ENCODE measurements around the gene CAMKK1. TPM values are rescaled to one million over a fixed set of nuclear protein-coding genes. Genes with fewer than 3 reads are reported as not detected.

The CAMKK1 gene
- total RNA-seq, 1 experiment from 2014 or later = 9.6 TPM

DNA sequence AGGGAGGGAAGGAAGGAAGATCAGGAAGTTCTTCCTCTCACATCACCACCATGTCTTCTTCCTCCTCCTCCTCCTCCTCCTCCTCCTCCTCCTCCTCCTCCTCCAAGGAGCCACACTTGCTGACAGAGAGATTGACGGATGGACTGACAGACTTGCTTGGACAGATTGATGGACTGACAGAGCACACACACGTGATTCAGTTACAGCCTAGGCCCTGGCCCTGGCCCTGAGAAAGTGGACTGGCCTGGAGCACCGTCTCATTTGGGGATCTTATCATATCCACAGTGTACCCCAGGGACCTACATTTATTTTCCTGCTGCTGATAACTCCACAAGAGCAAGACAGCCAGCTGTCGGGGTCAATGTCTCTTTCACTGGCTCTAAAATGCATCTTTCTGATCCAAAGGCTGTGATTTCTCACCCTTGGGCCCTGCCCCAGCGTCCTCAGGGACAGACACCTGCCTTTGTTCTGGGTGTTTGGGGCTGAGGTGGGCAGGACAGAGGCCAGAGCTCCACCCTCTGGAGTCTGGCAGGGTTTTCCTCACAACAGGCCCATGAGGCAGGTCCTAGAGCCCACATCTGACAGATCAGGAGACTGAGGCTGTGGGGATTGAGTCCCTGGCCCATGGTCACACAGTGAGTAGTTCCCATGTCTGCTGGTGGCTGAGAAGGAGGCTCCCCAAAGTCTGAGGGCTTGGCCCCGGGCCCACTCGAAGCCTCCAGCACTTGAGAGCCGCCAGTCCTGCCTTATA is 25.7 kb upstream of the CAMKK1 start:
- DNase-seq (ENCODE audit: low read depth) = no peak

DNA sequence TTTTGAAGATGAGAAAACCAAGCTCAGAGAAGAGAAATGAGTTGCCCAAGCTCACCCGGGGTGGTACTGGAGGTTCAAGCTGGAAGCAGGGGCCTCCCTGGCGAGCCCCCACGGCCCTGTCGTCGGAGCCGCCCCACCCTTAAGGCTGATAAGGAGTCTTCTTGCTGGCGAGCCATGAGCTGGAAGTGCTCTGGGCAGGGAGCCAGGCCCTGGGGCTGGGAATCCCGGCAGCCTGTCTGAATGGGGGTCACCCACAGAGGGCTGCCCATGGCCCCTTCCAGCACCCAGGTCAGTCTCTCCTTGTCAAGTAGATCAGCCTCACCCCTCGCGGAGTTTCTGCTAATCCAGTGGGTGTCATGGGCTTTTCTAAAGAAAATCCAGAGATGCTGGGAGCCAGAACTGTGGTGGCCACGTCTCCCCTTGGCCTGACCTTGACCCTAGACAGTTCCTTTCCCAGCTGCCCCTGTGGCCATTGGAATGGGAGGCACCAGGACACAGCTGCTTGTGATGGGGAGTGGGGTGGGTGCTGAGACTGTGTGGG is 24.6 kb upstream of the CAMKK1 start:
- peak; percentile 59 for DNase-seq (ENCODE audit: low read depth)

DNA sequence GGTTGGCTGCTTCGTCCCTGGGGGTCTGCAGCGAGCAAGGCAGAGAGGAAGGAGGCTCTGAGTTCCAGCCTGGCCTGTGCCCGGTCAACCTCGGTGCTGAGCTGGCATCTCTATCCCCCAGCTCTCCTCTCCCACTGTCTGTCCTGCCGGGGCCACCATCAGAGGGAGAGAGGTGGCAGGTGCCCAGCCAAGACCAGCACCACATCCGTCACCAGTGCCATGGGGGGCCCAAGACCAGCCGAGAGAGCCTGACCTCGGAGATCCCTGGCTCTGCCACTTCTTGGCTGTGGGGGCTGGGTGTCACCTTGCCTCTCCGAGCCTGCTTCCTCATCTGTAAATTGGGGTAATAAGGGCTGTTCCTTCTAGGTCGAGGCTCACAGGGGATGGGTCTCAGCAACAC is 24.0 kb upstream of the CAMKK1 start:
- DNase-seq (ENCODE audit: low read depth) = no peak

DNA sequence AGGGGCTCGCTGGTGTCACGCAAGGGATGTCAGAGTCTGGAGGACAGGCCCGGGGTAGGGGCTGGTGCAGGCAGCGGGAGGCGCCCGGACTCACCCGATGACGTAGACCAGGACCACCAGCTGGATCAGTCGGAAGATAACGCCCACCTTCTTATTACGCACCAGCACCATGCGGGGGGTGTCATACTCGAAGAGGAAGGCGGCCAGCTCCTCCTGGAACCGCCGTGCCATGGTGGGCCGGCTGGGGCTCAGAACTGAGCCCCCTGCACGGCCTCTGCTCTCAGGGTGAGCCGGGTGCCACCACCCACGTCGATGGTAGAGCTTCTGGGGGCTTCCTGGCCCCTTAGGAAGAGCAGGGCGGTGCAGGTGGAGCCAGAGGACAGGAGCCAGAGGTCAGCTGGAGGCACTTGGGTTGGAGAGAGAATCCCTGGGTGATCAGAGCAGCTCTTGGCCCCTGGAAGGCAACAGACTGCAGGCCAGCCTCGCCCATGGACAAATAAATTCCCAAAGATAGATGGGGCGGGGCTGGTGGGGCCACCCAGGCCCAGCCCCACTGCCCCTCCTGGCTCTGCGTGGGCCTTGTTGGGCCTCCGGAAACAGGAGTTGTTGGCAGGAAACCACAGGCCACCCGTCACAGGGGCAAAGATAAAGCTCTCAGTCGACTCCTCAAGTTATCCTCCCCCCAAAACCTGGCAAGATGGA is 23.3 kb upstream of the CAMKK1 start, which contains the start of gene P2RX1:
Gene P2RX1 (minus strand): TSS at position 471 of the 702 bp plus-strand sequence. CDS start 240 bp downstream, at position 231.
- peak; percentile 60 for DNase-seq (ENCODE audit: low read depth)

DNA sequence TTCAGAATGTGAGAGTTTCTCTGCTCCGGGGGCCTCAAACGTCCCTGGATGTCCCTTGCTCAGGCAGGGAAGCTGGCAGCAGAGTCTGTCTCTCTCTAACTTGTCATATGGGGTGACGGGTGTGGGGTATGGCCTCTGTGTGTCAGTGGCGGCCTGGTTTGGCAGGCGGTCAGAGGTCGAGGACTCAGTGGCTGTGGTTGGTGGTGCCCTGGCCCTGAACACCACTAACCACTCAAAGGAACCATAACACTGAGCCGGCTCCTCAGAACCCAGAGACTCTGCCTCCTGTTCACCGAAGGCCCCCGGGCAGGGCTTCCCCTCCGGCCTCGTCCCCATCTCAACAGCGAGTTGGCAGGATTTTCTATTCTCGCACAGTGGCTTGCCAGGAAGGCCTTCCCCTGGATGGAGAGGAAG is 22.7 kb upstream of the CAMKK1 start:
- no peak for DNase-seq (ENCODE audit: low read depth)

DNA sequence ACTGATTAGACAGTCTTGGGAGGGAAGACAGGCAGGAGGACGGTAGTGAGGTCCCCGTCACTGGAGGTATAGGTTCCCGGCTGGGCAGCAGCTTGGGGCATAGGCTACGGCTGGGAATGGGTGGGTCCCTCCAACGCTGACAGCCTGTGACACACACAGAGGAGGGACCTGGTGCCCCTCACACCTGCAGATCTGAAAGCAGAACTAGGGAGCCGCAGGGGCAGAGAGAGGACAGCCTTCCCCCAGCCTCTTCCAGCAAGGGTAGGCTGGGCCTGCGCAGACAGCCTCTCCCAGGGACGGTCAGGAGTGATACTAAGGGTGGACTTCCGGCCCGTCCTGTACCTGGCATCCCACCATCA is 21.4 kb upstream of the CAMKK1 start:
- no peak for DNase-seq (ENCODE audit: low read depth)

DNA sequence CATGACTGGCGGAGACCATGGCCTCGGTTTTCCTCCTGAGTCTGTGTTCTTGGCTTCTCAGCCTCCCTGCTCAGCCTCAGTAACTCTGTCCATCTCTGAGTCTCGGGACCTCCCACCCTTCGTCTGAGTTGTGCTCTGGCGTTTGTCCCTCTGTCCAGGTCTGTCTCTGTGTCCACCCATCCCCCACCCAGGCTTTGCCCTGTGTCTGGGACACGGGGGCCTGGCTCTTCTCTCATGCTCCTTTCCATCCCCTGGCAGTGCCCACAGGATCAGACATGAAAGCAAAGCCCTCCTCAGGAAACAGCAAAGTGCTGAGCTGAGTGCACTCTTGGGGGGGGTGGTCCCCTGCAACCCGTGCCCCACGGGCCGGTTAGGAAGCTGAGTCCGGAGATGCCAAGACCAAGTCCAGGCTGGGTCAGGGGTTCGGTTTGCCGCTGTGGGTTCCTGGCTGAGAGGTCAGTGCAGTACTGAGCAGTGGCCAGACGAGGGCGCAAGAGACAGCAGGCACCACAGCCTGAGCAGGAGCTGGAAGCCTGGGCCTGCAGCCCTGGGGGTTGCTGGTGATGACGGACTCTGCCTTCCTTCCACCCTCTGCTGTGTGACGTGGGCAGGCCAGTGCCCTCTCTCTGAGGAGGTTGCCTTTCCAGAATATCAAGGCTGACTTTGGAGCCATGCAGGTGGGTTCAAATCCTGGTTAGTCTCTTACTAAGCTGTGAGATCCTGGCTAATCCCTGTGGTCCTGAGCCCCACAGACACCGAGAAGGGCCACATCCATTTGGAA is 20.9 kb upstream of the CAMKK1 start:
- peak; percentile 84 for DNase-seq (ENCODE audit: low read depth)

DNA sequence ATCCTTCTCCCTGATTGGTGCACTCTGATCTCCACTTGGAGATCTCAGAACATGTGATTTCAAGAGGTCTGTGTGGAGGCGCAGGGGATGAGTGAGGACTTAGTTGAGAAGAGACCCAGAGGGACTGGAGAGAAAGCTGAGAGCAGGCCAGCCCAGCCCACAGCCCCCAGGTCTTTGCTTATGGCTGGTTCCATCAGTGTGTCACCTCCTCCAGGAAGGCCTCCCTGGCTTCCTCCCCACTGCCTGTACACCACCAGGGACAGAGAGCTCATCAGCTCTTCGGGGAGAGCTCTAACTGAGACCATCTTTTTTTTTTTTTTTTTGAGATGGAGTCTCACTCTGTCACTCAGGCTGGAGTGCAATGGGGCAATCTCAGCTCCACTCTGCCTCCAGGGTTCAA is 20.0 kb upstream of the CAMKK1 start:
- DNase-seq (ENCODE audit: low read depth) = no peak

DNA sequence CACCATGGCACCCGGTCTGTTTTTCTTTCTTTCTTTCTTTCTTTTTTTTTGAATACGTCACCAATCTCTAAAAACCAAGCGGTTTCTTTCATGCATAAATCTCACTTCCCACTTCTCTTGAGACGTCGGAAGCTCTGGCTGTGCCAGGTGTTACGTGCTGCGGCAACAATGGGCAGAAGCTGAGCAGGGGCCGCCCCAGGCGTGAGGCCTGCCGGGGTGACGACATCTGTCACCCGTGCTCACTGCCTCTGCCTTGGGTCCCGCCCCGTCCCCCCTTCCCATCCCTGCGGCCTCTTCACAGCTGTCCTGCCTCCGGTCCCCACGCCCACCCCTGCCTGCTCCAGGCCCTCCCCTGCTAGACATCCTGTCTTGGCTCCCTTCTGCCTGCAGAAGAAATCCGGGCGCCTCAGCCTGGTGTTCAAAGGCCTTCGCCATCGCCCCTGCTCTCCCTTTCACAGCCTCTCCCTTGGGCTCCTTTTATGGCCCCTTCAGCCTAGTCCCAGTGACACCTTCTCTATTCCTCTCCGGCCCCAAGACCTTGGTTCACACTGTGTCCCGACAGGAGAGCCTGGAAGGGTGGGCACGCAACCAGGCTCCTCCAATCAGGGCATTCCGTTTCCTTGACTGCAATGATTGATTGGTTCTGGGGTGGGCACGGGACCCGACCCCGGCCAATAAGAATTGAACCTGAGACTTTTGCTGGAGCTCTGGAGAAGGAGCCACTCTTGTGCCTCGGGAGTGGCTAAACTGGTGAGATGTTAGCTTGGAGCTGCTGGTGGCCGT is 18.6 kb upstream of the CAMKK1 start:
- no peak for DNase-seq (ENCODE audit: low read depth)

DNA sequence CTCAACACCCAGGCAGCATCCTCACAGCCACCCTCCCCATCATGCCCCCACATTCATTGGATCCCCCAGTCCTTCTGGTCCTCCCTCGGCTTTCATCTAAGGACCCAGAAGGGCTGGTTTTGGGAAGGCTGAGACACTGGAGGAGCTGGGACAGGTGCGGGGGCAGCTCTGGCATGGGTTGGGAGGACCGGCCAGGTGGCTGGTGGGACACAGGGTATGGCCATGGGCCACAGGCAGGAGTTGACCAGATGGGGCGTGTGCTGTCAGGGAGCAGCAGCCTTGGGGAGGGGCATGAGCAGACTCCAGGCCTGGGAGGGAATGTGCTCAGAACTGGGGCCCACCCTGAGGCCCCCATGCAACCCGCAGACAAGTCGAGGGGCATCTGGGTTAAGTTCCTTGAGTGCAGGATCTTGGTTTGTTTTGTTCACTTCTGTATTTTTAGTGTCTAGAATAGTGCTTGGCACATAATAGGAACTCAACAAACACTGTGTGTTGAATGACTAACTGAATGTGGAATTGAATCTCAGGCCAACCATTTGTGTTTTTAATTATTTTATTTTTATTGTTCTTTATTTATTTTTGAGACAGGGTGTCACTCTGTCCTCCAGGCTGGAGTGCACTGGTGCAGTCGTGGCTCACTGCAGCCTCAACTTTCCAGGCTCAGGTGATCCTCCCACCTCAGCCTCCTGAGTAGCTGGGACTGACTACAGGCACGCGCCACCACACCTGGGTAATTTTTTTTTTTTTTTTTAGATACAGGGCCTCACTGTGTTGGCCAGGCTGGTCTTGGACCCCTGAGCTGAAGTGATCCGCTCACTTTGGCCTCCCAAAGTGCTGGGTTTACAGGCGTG is 17.8 kb upstream of the CAMKK1 start:
- DNase-seq (ENCODE audit: low read depth) = no peak

DNA sequence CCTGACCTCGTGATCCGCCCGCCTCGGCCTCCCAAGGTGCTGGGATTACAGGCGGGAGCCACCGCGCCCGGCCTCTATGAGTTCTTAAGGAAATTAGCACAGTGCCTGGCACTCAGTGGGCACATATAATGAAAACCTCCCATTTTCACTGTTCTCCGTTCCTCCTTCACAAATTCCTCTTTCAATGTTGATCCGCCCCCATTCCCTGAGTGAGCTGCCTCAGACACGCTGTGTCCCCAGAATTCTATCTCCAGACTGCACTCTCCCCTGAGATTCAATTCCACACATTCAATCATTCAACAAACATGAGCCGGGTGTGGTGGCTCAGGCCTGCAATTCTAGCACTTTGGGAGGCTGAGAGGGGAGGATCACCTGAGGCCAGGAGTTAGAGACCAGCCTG is 16.4 kb upstream of the CAMKK1 start:
- no peak for DNase-seq (ENCODE audit: low read depth)

DNA sequence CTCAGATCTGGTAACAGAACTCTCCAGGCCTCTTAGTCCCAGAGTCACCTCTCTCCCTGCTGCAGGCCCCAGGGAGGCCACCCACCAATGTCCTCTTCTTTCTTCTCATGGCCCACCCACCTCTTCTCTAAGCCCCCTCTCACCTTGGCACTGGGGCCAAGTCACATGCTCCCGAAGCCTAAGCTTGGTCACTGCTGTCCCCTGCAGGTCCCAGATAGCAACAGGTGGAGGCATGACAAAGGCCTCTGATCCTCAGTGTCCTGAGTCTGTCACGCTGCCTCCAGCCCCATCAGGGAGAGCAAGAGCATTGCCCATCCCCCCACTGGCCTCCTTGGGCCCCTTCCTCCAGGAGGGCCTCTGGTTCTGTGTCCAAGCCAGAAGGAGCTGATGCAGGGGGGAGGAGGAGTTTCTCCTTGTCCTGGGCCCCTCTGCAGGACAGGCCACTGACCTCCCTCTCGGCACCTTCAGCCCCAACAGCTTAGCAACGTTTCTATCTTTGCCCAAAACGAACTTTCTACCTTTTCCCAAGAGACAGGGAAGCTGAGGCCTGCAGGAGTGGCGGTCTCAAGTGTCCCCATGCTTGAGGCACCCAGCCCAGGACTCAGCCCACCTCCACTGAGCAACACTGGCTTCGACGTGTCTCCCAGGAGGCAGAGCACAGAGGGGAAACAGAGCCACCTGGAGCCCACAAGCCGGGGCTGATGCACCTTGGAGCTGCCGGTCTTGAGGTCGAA is 14.8 kb upstream of the CAMKK1 start:
- no peak for DNase-seq (ENCODE audit: low read depth)

DNA sequence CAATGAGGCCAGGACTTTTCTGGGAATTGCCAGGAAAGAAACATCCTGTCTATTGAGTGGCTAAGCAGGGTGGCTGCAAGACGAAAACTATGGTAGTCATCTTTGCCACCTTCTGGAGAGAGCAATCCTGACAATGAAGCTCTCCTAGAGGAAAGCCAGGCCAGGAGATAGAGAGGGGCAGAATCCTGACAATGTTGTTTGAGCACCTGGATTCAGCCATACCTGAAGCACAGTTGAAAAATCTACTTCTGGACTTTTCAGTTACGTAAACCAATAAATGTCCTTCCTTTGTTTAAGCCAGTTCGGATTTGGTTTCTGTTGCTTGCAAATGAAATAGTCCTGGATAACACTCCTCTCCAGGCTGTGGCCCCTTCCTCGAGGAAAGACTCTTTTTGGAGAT is 14.0 kb upstream of the CAMKK1 start:
- no peak for DNase-seq (ENCODE audit: low read depth)

DNA sequence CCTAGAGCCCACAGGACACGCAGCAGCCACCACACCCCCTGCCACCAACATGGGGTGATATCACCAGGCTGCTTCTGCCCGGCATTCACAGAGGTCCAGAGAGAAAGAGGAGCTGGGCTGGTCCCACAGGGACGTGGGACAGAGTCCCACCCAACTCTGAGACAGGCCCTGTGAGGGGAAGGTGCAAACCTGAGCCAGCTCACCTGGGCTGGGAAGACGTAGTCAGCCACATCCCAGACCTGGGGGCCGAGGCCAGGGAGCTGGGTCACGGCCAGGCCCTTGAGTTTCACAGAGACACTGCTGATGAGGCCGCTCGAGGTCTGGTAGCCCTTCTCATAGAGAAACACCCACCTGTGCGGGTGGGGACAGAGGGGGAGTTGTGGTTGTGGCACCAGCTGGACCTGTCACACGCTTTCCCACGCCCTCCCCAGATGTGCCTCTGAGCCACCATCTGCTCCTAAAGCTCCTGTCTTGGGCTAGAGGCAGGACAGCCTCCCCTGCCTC is 12.2 kb upstream of the CAMKK1 start:
- DNase-seq (ENCODE audit: low read depth) = no peak

DNA sequence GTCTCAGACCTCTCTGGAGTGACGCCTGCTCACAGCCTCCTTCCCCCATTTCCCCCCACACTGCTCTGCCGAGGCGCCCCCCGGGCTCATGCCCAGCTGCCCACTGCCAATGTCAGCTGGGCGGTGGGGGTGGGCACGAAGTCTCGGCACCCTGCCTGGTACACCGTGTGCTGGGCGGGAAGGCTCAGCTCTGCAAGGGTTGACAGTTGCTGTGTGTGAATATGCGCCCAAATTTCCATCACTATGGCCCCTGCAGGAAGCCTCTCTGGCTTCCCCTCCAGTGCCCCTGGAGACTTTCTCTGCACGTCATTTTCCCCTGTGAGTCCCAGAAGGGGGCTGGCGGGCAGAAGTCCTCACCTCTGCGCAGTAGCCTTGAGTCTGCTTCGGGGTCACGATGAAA is 11.6 kb upstream of the CAMKK1 start:
- DNase-seq (ENCODE audit: low read depth) = no peak

DNA sequence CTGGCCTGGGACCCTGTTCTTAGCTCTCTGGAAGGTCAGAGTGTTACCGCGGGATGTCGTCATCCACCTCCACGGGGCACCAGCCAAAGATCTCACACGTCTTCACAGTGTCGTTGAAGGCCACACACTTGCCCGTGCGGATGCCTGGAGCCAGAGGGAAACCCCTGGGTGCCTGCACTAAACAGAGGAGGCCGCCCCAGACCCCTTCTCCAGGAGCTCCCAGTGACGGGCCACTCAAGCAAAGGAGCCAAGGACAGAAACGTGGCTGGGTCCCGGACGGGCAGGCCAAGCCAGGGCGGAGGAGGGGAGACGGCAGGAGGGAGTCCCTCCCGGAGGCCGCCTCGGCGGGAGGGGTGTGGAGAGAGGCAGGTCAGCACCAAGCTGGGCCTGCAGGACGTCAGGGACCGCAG is 11.0 kb upstream of the CAMKK1 start:
- no peak for DNase-seq (ENCODE audit: low read depth)

DNA sequence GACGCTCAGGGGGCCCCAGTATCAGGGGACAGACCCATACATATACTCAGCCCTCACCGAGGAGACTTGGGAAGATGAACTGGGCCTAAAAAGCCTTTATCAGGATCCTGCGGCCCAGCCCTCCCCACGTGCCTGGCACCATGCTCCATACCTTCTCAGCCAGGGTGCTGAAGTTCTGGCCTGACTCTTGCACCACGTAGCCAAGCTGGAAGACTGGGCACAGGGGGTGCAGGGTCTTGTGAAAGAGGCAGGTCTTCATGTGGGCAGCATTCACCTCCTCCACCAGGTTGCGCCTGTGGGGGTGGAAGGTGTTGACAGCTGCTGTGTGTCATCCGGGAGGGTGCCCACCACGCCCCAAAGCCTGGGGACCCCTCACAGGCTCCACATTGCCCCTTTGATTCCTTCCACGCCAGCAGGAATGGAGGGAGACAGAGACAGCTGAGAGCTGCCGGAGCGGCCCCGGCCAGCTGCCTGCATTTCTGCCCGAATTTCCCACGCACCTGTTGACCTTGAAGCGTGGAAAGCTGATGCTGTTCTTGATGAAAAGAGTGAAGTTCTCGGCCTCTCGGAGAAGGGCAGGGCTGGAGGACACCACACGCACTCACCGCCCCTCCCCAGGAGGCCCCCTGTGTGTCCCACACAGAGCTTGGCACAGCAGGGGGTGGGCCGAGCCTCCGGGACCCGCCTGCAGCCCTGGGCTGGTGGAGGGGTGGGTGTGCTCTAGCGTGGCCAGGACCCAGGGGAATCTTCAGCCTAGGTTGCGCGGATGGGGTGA is 10.4 kb upstream of the CAMKK1 start:
- no peak for DNase-seq (ENCODE audit: low read depth)

DNA sequence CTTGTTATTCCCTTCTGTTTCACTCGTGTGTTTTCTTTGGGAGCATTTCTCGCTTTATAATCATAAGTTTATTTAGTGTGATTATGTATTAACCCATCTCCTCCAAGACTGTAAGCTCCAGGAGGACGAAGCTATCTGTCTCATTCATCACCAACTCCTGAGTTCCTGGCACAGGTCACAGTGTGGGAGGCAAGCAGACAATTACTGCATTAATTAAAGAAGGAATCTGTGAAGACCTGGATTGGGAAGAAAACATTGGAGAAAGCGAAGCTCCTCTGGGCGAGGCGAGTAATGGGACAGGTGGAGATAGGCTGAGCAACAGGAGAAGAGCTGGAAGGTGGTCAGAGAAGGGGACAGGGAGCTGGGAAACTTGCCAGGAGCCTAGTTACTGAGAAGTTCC is 7.8 kb upstream of the CAMKK1 start:
- DNase-seq (ENCODE audit: low read depth) = no peak

DNA sequence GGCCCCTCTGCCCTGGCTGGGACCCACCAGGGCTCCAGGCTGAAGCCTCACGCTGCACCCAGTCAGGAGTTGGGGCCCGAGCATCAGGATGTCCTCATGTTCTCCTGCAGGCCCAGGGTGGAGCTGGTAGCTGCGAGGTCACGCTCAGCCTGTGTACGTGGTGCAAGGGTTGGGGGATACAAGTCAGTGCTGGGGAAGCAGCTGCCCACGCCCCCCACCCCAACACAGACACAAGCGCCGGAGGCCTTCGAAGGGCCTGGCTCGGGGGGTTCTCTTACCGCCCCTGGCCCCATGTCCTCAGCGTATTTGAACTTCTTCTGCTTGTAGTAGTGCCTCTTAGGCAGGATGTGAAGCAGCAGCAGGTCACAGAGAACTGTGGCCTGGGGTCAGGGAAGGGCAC is 4.9 kb upstream of the CAMKK1 start:
- no peak for DNase-seq (ENCODE audit: low read depth)
